Limb (tissue), 2 donors: ENCODE results near the gene CDHR4.
"Not testable (repeated sequence)": the region's sequence is repeated elsewhere in the genome, so short reads cannot be mapped to it uniquely, and the experiment has no call there.

Experiments used
- DNase-seq, 2 donors: peaks; one replicate each; pipeline ENCODE4 v3.0.0-alpha.2; 2016; ENCODE audit errors: extremely low spot score in 2 of 2

The CDHR4 gene

GRCh38 chr3:49804141-49805041 lies 4.7 kb upstream of the CDHR4 start:
- DNase-seq: peak in 1 of 2 donors; percentile 47

- DNase-seq: peak in 1 of 2 donors; percentile 65
Observed at GRCh38 chr3:49803465-49804140, 3.9 kb upstream of the CDHR4 start.

- DNase-seq: peak; percentile 92
Observed at GRCh38 chr3:49802719-49803464, 3.2 kb upstream of the CDHR4 start, which contains the start of gene INKA1. Gene INKA1, plus strand, starts transcription at chr3:49803261. Its CDS starts 132 bp downstream, at chr3:49803393.

- DNase-seq: no peak
Observed at GRCh38 chr3:49801160-49801559, 1.5 kb upstream of the CDHR4 start.

- no peak for DNase-seq
Observed at GRCh38 chr3:49799105-49799504, 568 bp downstream of the CDHR4 start.

GRCh38 chr3:49794926-49795905 lies 4.5 kb downstream of the CDHR4 start:
- DNase-seq: no peak

GRCh38 chr3:49794431-49794830 lies 5.2 kb downstream of the CDHR4 start:
- DNase-seq: no peak

GRCh38 chr3:49793486-49794085 lies 6.1 kb downstream of the CDHR4 start:
- DNase-seq: no peak

GRCh38 chr3:49792371-49793150 lies 7.1 kb downstream of the CDHR4 start:
- no peak for DNase-seq

- no peak for DNase-seq
Observed at GRCh38 chr3:49791571-49791970, 8.1 kb downstream of the CDHR4 start.

GRCh38 chr3:49790626-49791411 lies 8.9 kb downstream of the CDHR4 start:
- no peak for DNase-seq

- no peak for DNase-seq
Observed at GRCh38 chr3:49788056-49788455, 11.6 kb downstream of the CDHR4 start.

GRCh38 chr3:49787536-49787935 lies 12.1 kb downstream of the CDHR4 start:
- DNase-seq: no peak

GRCh38 chr3:49787182-49787464 lies 12.6 kb downstream of the CDHR4 start:
- no peak for DNase-seq

- DNase-seq: peak; percentile 100
Observed at GRCh38 chr3:49786357-49787181, 13.1 kb downstream of the CDHR4 start, which contains the start of gene IP6K1. Gene IP6K1, minus strand, starts transcription at chr3:49786542. Its CDS starts 38,502 bp downstream, at chr3:49748040.

- peak in 1 of 2 donors; percentile 22 for DNase-seq
Observed at GRCh38 chr3:49785565-49786356, 13.9 kb downstream of the CDHR4 start.

- DNase-seq: not testable (repeated sequence)
Observed at GRCh38 chr3:49782277-49782676, 17.4 kb downstream of the CDHR4 start.
